Stimulated activated effector memory CD8-positive, alpha-beta T cell treated with anti-CD3 and anti-CD28 coated beads, Interleukin-12 subunit alpha, Interleukin-12 subunit beta, amount 100 ng/mL, for 72 hours (primary cell): ENCODE data around the gene HCAR2.
"Not testable (repeated sequence)": the region's sequence is repeated elsewhere in the genome, so short reads cannot be mapped to it uniquely, and the experiment has no call there.

ENCODE experiments used
- ATAC-seq: fragments of 150-1000 bp; cut with Tn5 transposase; 2 replicates; pipeline ENCODE4 v1.10.0; 2021
- DNase-seq, 2 donors: peaks; one replicate each; pipeline ENCODE4 v3.0.0; 2021 to 2022; ENCODE audit warnings: low spot score in 2 of 2
- H3K27ac Mint-ChIP-seq: one replicate; pipeline ENCODE4 v1.8.0; 2022; ENCODE audit warnings: mild to moderate bottlenecking, mixed read lengths
- H3K36me3 Mint-ChIP-seq: one replicate; pipeline ENCODE4 v1.8.0; 2022; ENCODE audit warnings: mild to moderate bottlenecking, mixed read lengths
- H3K4me1 Mint-ChIP-seq: one replicate; pipeline ENCODE4 v1.8.0; 2022; ENCODE audit warnings: mixed read lengths
- H3K4me3 Mint-ChIP-seq: one replicate; pipeline ENCODE4 v1.8.0; 2022; ENCODE audit warnings: mild to moderate bottlenecking, mixed read lengths
- H3K9me3 Mint-ChIP-seq: one replicate; pipeline ENCODE4 v1.8.0; 2022; ENCODE audit warnings: mixed read lengths

Gene HCAR2

DNA sequence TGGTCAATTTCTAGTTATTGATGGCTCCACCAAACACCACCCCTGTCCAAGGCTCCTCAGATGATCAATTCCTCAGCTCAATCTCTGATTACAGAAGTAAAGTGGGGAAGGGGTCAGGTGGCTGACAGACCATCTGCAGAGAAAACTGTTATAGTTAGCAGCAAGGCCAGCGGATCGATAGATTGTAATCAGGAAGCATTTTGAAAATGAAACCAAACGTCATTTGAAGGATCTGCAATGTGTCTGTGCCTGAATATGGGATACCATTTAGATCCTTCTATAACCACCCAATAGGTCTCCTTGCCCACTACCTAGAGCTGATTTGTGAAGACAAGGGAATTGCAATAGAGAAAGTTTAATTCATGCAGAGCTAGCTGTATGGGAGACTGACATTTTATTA, 11.6 kb downstream of the HCAR2 start:
- Mint-ChIP-seq H3K36me3 (no peaks in the 10 kb centered on the region), H3K9me3 (no peaks in the 10 kb centered on the region), H3K4me1 (no peaks in the 10 kb centered on the region), H3K4me3 (no peak overlapping the region), H3K27ac (no peak overlapping the region)
- ATAC-seq: no peak
- DNase-seq: no peak

DNA sequence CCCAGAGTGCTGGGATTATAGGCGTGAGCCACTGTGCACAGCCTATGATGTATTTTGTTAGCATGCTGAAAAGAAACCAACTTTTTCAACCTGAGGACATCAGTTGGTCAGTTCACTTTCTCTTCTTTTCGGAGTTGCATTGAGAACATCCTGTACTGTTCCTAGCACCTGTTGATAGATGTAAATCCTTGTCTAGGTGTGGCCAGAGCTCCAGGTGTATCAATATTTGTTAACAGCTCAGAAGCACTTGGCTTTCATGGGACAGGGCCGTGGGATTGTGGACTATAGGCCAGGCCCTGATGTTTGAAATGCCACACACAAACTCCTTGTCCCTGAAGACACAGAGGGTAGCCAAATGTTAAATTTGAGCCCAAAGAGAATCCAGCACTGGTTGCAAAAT, 14.9 kb downstream of the HCAR2 start:
- no peaks in the 10 kb centered on the region for H3K9me3 Mint-ChIP-seq
- no peaks in the 10 kb centered on the region for H3K36me3 Mint-ChIP-seq
- no peak overlapping the region for H3K4me3 Mint-ChIP-seq
- ATAC-seq (no peak), DNase-seq (no peak)
- H3K27ac Mint-ChIP-seq: no peak overlapping the region
- H3K4me1 Mint-ChIP-seq: no peaks in the 10 kb centered on the region

- DNase-seq (no peak), ATAC-seq (no peak)
- no peak overlapping the region for H3K4me3 Mint-ChIP-seq
- H3K36me3 Mint-ChIP-seq: no peaks in the 10 kb centered on the region
- no peak overlapping the region for H3K27ac Mint-ChIP-seq
- no peaks in the 10 kb centered on the region for H3K9me3 Mint-ChIP-seq
- no peaks in the 10 kb centered on the region for H3K4me1 Mint-ChIP-seq
Observed at GRCh38 chr12:122687086-122687485, 16.1 kb downstream of the HCAR2 start.

- ATAC-seq (no peak), DNase-seq (no peak)
- no peak overlapping the region for H3K27ac Mint-ChIP-seq
- H3K4me1 Mint-ChIP-seq: no peaks in the 10 kb centered on the region
- no peaks in the 10 kb centered on the region for H3K36me3 Mint-ChIP-seq
- no peak overlapping the region for H3K4me3 Mint-ChIP-seq
- no peaks in the 10 kb centered on the region for H3K9me3 Mint-ChIP-seq
Observed at GRCh38 chr12:122686538-122686937, 16.6 kb downstream of the HCAR2 start.

- ATAC-seq (no peak), DNase-seq (no peak)
- no peak overlapping the region for H3K27ac Mint-ChIP-seq
- no peak overlapping the region for H3K4me3 Mint-ChIP-seq
- H3K4me1 Mint-ChIP-seq: no peaks in the 10 kb centered on the region
- H3K9me3 Mint-ChIP-seq: no peaks in the 10 kb centered on the region
- H3K36me3 Mint-ChIP-seq: no peaks in the 10 kb centered on the region
Observed at GRCh38 chr12:122684297-122684813, 18.8 kb downstream of the HCAR2 start.

GRCh38 chr12:122681814-122682213, 21.3 kb downstream of the HCAR2 start:
- no peak overlapping the region for H3K27ac Mint-ChIP-seq
- no peak for DNase-seq
- H3K36me3 Mint-ChIP-seq: no peaks in the 10 kb centered on the region
- no peak for ATAC-seq
- no peaks in the 10 kb centered on the region for H3K9me3 Mint-ChIP-seq
- no peak overlapping the region for H3K4me3 Mint-ChIP-seq
- H3K4me1 Mint-ChIP-seq: no peaks in the 10 kb centered on the region

DNA sequence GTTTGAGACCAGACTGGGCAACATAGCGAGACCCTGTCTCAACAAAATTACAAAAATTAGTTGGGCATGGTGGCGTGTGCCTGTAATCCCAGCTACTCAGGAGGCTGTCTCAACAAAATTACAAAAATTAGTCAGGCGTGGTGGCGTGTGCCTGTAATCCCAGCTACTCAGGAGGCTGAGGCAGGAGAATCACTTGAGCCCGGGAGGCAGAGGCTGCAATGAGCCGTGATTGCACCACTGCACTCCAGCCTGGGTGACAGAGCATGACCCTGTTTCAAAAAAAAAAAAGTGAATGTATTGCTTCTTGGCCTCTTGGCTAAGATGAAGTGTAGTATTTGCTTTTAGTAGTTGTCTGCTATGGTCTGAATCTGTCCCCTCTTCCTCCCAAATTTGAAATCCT, 22.2 kb downstream of the HCAR2 start:
- not testable (repeated sequence) for DNase-seq, H3K4me1 Mint-ChIP-seq, H3K4me3 Mint-ChIP-seq, ATAC-seq, H3K9me3 Mint-ChIP-seq, H3K27ac Mint-ChIP-seq, H3K36me3 Mint-ChIP-seq

- not testable (repeated sequence) for H3K36me3 Mint-ChIP-seq, H3K4me1 Mint-ChIP-seq, ATAC-seq, H3K27ac Mint-ChIP-seq, H3K9me3 Mint-ChIP-seq, H3K4me3 Mint-ChIP-seq, DNase-seq
Observed at GRCh38 chr12:122676781-122677180, 26.4 kb downstream of the HCAR2 start.

- H3K4me3 Mint-ChIP-seq, H3K9me3 Mint-ChIP-seq, H3K36me3 Mint-ChIP-seq, DNase-seq, ATAC-seq, H3K4me1 Mint-ChIP-seq: not testable (repeated sequence)
- H3K27ac Mint-ChIP-seq: peak overlapping the region; percentile 21
Observed at GRCh38 chr12:122676015-122676414, 27.1 kb downstream of the HCAR2 start.

- H3K36me3 Mint-ChIP-seq: no peaks in the 10 kb centered on the region
- no peaks in the 10 kb centered on the region for H3K4me1 Mint-ChIP-seq
- H3K9me3 Mint-ChIP-seq: no peaks in the 10 kb centered on the region
- H3K27ac Mint-ChIP-seq: no peak overlapping the region
- H3K4me3 Mint-ChIP-seq: no peak overlapping the region
- ATAC-seq (no peak), DNase-seq (no peak)
Observed at GRCh38 chr12:122672515-122672914, 30.6 kb downstream of the HCAR2 start.

DNA sequence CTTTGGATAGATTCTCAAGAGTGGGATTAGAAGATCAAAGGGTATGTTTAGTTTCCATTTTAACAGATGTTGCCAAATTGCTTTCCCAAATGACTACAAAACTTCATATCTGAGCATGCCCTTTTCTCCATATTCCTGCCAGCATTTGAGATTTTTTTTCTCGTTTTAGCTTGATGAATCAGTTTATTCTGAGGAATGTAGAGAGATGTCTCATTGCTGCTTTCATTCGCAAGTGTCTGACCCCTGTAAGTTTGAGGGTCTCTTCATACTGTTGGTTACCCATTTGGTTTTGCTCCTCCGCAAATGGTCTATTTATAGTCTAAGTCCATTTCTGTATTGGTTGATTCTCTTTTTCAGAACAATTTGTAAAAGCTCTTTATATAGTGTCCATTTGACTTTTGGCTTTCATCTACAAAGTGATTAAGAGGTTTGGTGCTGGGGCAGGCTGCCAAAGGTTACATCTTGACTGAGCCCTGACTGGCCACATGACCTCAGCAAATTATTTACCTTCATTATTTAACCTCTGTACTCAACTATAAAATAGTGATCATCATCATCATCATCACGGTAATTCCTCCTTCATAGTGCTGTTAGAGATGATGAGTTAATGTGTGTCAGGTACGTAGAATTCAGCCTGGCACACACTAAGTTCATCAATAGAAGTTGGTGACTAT, 33.6 kb downstream of the HCAR2 start:
- DNase-seq (no peak), ATAC-seq (no peak)
- Mint-ChIP-seq H3K36me3 (no peaks in the 10 kb centered on the region), H3K27ac (no peak overlapping the region), H3K4me3 (no peak overlapping the region), H3K9me3 (no peaks in the 10 kb centered on the region), H3K4me1 (no peaks in the 10 kb centered on the region)

DNA sequence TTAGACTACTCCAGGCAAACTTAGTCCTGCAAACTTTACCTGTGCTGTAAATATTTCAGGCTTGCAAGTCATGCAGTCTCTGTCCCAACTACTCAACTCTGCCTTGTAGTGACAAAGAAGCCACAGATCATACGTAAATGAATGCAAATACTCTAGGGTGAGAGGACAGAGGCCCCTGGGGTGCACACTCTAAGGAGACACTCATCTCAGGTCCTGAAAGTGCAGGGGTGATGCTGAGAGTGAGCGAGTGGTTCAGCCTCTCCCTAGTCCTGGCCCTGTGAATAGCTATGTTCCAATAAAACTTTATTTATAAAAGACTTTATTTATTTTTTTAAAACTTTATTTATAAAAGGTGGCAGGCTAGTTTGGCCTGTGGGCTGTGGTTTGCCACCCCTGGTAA, 34.9 kb downstream of the HCAR2 start:
- Mint-ChIP-seq H3K4me3 (no peak overlapping the region), H3K9me3 (no peaks in the 10 kb centered on the region), H3K4me1 (no peaks in the 10 kb centered on the region), H3K27ac (no peak overlapping the region), H3K36me3 (no peaks in the 10 kb centered on the region)
- ATAC-seq (peak; percentile 50), DNase-seq (no peak)

- Mint-ChIP-seq H3K27ac (no peak overlapping the region), H3K4me1 (no peaks in the 10 kb centered on the region), H3K4me3 (no peak overlapping the region), H3K9me3 (no peaks in the 10 kb centered on the region), H3K36me3 (no peaks in the 10 kb centered on the region)
- ATAC-seq (no peak), DNase-seq (no peak)
Observed at GRCh38 chr12:122665759-122666158, 37.4 kb downstream of the HCAR2 start.

- ATAC-seq: no peak
- no peaks in the 10 kb centered on the region for H3K4me1 Mint-ChIP-seq
- no peaks in the 10 kb centered on the region for H3K36me3 Mint-ChIP-seq
- H3K9me3 Mint-ChIP-seq: no peaks in the 10 kb centered on the region
- H3K4me3 Mint-ChIP-seq: no peak overlapping the region
- H3K27ac Mint-ChIP-seq: no peak overlapping the region
- DNase-seq: no peak
Observed at GRCh38 chr12:122665349-122665748, 37.8 kb downstream of the HCAR2 start.

DNA sequence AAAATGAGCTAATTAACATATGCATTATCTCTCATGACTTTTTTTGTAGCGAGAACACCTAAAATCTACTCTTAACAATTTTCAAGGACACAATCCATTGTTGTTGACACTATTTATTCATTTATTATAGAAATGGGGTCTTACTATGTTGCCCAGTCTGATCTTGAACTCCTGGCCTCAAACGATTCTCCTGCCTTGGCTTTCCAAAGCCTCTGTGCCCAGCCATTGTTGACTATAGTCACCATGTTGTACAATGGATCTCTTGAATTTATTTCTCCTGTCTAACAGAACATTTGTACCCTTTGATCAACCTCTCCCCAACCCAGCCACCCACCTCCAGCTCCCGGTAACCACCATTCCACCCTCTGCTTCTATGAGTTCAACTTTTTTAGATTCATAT, 41.2 kb downstream of the HCAR2 start:
- Mint-ChIP-seq H3K4me3 (no peak overlapping the region), H3K4me1 (no peaks in the 10 kb centered on the region), H3K36me3 (no peaks in the 10 kb centered on the region), H3K9me3 (no peaks in the 10 kb centered on the region), H3K27ac (no peak overlapping the region)
- DNase-seq (no peak), ATAC-seq (no peak)

DNA sequence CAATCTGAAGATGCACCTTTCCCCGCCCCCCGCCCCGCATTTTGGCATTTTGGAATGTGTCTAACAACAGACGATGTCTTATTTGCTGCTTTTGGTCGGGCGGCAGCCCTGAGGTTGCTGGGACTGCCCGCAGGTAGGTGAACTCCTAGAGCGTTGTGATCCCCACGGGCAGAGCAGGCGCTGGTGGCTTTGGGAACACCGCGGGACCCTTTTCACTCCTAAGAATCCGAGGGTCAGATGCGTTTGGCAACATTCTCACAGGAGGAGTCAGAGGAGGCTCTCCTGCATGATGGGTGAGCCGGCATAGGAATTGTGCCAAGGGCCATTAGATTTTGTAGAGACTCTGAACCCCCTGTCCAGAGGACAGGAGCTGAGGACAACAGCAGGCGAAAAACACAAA, 41.9 kb downstream of the HCAR2 start:
- no peak overlapping the region for H3K4me3 Mint-ChIP-seq
- H3K36me3 Mint-ChIP-seq: no peaks in the 10 kb centered on the region
- DNase-seq: no peak
- no peak overlapping the region for H3K27ac Mint-ChIP-seq
- no peak for ATAC-seq
- H3K4me1 Mint-ChIP-seq: no peaks in the 10 kb centered on the region
- no peaks in the 10 kb centered on the region for H3K9me3 Mint-ChIP-seq

DNA sequence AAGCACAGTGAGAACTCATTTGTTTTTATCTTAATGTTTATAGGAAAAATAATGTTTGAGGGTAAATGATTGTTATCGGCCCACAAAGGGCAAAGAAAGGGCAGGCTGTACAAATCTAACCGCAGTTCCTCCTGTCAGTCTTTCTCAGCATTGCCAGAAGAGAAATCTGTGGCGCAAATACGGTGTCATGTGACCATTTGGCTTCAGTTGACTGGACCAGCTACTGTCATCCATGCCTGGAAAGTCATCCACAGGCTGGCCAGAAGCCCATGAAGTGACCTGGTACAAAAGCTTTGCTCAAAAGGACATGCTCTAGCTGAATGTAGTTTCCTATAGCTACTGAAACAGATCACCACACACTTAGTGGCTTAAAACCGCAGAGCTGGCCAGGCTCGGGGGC, 43.6 kb downstream of the HCAR2 start:
- Mint-ChIP-seq H3K9me3 (no peaks in the 10 kb centered on the region), H3K4me1 (no peaks in the 10 kb centered on the region), H3K4me3 (no peak overlapping the region), H3K27ac (no peak overlapping the region), H3K36me3 (no peaks in the 10 kb centered on the region)
- no peak for DNase-seq
- no peak for ATAC-seq
